GM13977 (cell line): ENCODE results near the gene KRTAP24-1.

Source experiments
- DNase-seq: peaks from one replicate; pipeline ENCODE4 v3.0.0; 2012; ENCODE audit warnings: low spot score
- in situ Hi-C: fragments of 300-500 bp; cut with MboI; formaldehyde crosslinking; loops from one replicate; pipeline ENCODE4 v1.12.0; 2022; ENCODE audit warnings: low sequenced_read_pairs, low pct_unique_long_range_greater_than_20kb, mixed read lengths, inconsistent platforms; ENCODE audit not compliant: unreplicated experiment
- TF ChIP-seq, protein P1 (sequence below): IDR thresholded peaks from 2 replicates; pipeline ENCODE4 v1.5.1; 2012; ENCODE audit warnings: mild to moderate bottlenecking, control low read depth; ENCODE audit not compliant: insufficient read depth; ENCODE audit errors: extremely low read depth, missing control alignments

The KRTAP24-1 gene, protein sequence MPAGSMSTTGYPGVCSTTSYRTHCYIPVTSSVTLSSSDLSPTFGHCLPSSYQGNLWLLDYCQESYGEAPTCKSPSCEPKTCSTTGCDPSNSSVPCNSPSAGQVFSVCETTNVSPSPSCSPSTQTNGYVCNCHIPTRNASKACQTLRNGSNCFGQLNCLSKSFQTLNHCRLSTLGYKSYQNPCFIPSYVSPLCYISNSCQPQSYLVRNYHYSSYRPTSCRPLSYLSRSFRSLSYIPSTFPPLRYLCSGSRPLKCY

DNA sequence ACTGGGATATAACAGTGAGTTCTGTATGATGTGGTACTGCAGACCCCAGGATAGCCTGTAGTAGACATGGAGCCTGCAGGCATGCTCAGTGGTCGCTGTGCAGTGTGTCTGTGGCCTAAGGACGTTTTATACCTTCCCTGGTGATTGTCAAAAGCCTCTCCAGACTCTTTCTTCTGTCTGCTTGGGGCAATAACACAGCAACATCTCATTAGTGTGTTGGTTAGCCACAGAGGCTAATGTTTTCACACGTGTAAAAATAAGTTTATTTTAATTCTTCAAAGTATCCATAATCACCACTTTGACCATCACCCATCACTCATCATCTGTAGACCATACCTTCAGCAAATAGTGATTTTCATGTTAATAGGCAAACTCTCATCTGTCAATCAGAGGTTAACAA is at the start of gene KRTAP24-1:
TSS of gene KRTAP24-1 (minus strand) at position 101 of the 400 bp plus-strand sequence. CDS start at position 83, 18 bp downstream.
- DNase-seq: no peak
- TF ChIP-seq, protein P1, sequence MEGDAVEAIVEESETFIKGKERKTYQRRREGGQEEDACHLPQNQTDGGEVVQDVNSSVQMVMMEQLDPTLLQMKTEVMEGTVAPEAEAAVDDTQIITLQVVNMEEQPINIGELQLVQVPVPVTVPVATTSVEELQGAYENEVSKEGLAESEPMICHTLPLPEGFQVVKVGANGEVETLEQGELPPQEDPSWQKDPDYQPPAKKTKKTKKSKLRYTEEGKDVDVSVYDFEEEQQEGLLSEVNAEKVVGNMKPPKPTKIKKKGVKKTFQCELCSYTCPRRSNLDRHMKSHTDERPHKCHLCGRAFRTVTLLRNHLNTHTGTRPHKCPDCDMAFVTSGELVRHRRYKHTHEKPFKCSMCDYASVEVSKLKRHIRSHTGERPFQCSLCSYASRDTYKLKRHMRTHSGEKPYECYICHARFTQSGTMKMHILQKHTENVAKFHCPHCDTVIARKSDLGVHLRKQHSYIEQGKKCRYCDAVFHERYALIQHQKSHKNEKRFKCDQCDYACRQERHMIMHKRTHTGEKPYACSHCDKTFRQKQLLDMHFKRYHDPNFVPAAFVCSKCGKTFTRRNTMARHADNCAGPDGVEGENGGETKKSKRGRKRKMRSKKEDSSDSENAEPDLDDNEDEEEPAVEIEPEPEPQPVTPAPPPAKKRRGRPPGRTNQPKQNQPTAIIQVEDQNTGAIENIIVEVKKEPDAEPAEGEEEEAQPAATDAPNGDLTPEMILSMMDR: no peak
- in situ Hi-C loops: no loop called here

DNA sequence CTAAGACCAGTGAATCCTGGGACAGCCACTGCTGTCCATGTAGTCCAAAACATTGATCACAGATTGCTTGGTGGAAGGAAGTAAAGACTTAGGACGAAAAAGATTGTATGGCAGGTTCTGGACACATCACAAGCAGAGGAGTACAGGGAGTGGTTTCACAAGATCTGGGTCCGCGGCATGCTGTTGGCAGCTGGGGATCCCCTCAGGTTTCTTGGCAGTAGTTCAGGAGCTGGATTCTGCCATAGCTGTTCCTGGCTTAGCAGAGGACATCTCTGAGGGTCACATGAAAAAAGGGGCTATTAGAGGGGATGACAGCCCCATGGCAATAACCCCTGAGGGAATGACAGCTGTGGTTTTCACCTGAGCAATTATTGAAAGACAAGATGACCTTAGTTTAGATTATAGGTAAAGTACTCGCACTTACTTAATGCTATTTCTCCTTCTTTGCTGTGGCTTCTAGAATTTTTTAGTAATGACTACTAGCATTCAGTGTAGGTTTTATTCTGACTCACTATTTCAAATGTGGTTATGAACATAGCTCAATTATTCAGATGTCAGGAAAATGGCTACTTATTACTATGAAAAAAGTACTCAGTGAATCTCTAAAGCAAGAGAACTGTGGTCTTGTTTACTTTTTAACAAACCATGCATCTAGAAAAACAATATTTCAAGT is 46.6 kb upstream of the KRTAP24-1 start:
- TF ChIP-seq, protein P1: no peak
- in situ Hi-C loops: no loop called here
- no peak for DNase-seq

DNA sequence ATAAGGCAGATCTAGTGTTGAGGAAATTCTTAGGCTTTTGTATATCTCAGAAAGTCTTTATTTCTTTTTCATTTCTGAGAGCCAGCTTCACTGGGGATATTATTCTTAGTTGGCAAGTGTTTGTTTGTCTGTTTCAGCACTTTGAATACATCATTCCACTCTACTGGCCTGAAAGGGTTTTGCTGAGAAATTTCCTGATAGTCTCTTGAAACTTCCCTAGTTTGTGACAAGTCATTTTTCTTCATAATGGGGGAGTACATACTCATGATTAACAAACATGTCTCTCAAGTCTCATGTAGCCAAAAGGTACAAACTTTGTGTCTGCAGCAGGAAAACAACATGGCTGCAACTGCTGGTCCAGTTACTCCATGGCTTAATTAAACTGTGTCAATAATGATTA is 43.6 kb upstream of the KRTAP24-1 start:
- in situ Hi-C loops: no loop called here
- TF ChIP-seq, protein P1: no peak
- no peak for DNase-seq

DNA sequence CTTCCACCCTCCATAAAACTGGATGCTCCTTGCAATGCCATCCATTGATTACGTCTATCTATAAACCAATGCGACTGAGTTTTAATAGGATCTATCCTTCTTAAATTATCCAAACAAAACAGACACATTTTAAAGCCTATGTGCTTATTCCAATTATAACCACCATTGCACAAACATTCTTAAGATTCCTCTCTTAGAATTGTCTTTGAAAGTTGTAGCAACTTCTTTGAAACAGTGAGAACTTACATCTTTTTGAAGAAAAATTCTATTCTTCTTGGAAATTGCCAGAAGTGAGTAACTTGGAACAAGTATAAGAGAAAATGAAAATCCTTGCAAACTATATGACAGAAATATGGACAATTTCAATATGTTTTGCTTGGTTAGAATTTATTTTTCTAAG is 37.5 kb upstream of the KRTAP24-1 start, which contains the start of gene KRTAP26-1:
TSS of gene KRTAP26-1 (minus strand) at position 101 of the 400 bp plus-strand sequence. CDS start 280 bp downstream, outside the sequence.
- TF ChIP-seq, protein P1: no peak
- in situ Hi-C loops: no loop called here

DNA sequence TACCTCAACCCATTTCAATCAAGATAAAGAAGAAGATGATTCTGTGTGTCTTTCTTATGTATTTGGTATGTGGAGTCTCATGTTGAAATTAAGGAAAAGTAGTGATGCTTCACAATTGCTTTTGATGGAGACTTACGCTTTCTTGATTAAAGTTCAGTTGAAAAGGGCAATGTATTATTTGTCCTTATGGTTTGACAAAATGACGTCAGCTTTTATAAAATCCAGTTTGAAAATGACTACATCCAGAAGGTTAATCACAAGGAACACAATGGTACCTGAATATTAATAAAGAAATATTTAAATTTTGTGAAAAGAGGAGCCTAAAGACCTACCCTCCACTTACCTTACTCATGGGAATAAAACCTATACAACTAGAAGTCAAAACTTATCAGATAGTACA is 33.0 kb upstream of the KRTAP24-1 start:
- in situ Hi-C loops: no loop called here
- TF ChIP-seq, protein P1: no peak
- DNase-seq: no peak

More for the DNA sequence above, 37.5 kb upstream of the KRTAP24-1 start, which contains the start of gene KRTAP26-1:
- no peak for DNase-seq

DNA sequence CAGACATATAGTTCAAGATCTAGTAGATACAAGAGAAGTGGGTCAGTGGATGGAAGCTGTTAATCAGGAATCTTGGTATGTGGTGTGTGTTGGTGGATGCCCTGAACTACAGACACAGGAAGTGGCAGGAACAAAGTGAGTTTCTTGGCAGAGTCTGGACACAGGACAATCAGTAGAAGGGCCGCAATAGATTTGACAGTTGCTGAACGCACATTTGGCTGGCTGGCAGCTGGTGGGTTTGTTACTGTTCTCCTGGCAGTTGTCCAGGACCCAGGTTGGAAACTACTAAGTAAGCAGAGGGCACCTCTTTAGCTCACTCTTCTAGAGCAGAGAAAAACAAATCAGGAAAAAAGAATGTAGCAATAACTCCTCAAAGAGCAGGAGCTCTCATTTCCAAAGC is 24.1 kb upstream of the KRTAP24-1 start:
- TF ChIP-seq, protein P1: no peak
- DNase-seq: no peak
- in situ Hi-C loops: no loop called here
